Stimulated activated CD8-positive, alpha-beta memory T cell treated with anti-CD3 and anti-CD28 coated beads, Interleukin-12 subunit alpha, Interleukin-12 subunit beta, amount 100 ng/mL, for 4 hours (primary cell): ENCODE measurements around the gene TAF11L12.
"Not testable (repeated sequence)": the region's sequence is repeated elsewhere in the genome, so short reads cannot be mapped to it uniquely, and the experiment has no call there.

Experiments used
- DNase-seq: peaks from one replicate; pipeline ENCODE4 v3.0.0-alpha.2; 2020; ENCODE audit warnings: low read depth

Gene TAF11L12

GRCh38 chr5:17610092-17610491 lies at the start of gene TAF11L12:
Gene TAF11L12, plus strand, starts transcription at chr5:17610392.
- DNase-seq = not testable (repeated sequence)

GRCh38 chr5:17585658-17586057 lies 24.5 kb upstream of the TAF11L12 start, which contains the start of gene TAF11L7:
Gene TAF11L7, minus strand, starts transcription at chr5:17585758.
- DNase-seq = not testable (repeated sequence)

- DNase-seq = not testable (repeated sequence)
Measured at GRCh38 chr5:17590860-17591259, 19.3 kb upstream of the TAF11L12 start, which contains the start of gene TAF11L8. Gene TAF11L8, minus strand, starts transcription at chr5:17590960.

GRCh38 chr5:17594255-17594654 lies 15.9 kb upstream of the TAF11L12 start, which contains the start of gene TAF11L9:
Gene TAF11L9, minus strand, starts transcription at chr5:17594394.
- not testable (repeated sequence) for DNase-seq

GRCh38 chr5:17597728-17598127 lies 12.5 kb upstream of the TAF11L12 start, which contains the start of gene TAF11L10:
Gene TAF11L10, minus strand, starts transcription at chr5:17597828.
- DNase-seq = not testable (repeated sequence)

GRCh38 chr5:17603880-17604279 lies 6.3 kb upstream of the TAF11L12 start, which contains the start of gene TAF11L11:
Gene TAF11L11, plus strand, starts transcription at chr5:17604183.
- DNase-seq = not testable (repeated sequence)

GRCh38 chr5:17604951-17605350 lies 5.2 kb upstream of the TAF11L12 start:
- DNase-seq = no peak

GRCh38 chr5:17607461-17607860 lies 2.7 kb upstream of the TAF11L12 start:
- not testable (repeated sequence) for DNase-seq

GRCh38 chr5:17614872-17615605 lies 4.8 kb downstream of the TAF11L12 start:
- DNase-seq = no peak

GRCh38 chr5:17619354-17619753 lies 9.2 kb downstream of the TAF11L12 start:
- no peak for DNase-seq

GRCh38 chr5:17620627-17621026 lies 10.4 kb downstream of the TAF11L12 start:
- DNase-seq = no peak

- DNase-seq = no peak
Measured at GRCh38 chr5:17625686-17626085, 15.5 kb downstream of the TAF11L12 start.

- DNase-seq = not testable (repeated sequence)
Measured at GRCh38 chr5:17631788-17632187, 21.6 kb downstream of the TAF11L12 start, which contains the start of gene TAF11L13. Gene TAF11L13, plus strand, starts transcription at chr5:17632088.

- no peak for DNase-seq
Measured at GRCh38 chr5:17634160-17634559, 24.0 kb downstream of the TAF11L12 start, which contains the start of gene TAF11L14. Gene TAF11L14, plus strand, starts transcription at chr5:17634460.

- not testable (repeated sequence) for DNase-seq
Measured at GRCh38 chr5:17649232-17649631, 39.0 kb downstream of the TAF11L12 start.

- not testable (repeated sequence) for DNase-seq
Measured at GRCh38 chr5:17655201-17655759, 45.1 kb downstream of the TAF11L12 start.

- no peak for DNase-seq
Measured at GRCh38 chr5:17655921-17656320, 45.7 kb downstream of the TAF11L12 start.
